Upper lobe of right lung (tissue), 1 donor: ENCODE results near the gene LARP1. TPM values are rescaled to one million over a fixed set of nuclear protein-coding genes. Genes with fewer than 3 reads are reported as not detected.

Source experiments
- ATAC-seq: fragments of 200-7000 bp; cut with Tn5 transposase; one replicate; pipeline ENCODE4 v1.9.1; 2020; ENCODE audit warnings: mild to moderate bottlenecking, moderate library complexity
- DNase-seq: peaks from one replicate; pipeline ENCODE4 v3.0.0-alpha.2; 2020
- H3K27ac ChIP-seq: fragments of 200-600 bp; one replicate; pipeline ENCODE4 v1.8.0; 2022
- H3K27me3 ChIP-seq: fragments of 200-600 bp; one replicate; pipeline ENCODE4 v1.8.0; 2022; ENCODE audit warnings: mild to moderate bottlenecking
- H3K36me3 ChIP-seq: fragments of 200-600 bp; one replicate; pipeline ENCODE4 v1.8.0; 2022
- H3K4me1 ChIP-seq: fragments of 200-600 bp; one replicate; pipeline ENCODE4 v1.8.0; 2022
- H3K4me3 ChIP-seq: fragments of 200-600 bp; one replicate; pipeline ENCODE4 v1.8.0; 2022; ENCODE audit warnings: mild to moderate bottlenecking
- H3K9me3 ChIP-seq: fragments of 200-600 bp; one replicate; pipeline ENCODE4 v1.8.0; 2022
- CTCF ChIP-seq: fragments of 200-600 bp; IDR thresholded peaks from one replicate; pipeline ENCODE4 v1.8.0; 2022; ENCODE audit warnings: antibody characterized with exemption
- intact Hi-C: fragments of 100-400 bp; cut with DNase I; formaldehyde crosslinking; loops from one replicate; pipeline ENCODE4 v1.11.0; 2022
- total RNA-seq: library from RNA; stranded (reverse); fragmentation: NEBNext Ultra II Directional; extraction: Animal tissue kit (Norgen Biotek cat#: 25700); gene quantifications from one replicate; pipeline ENCODE4 v1.2.1, GENCODE V29; 2021
- donor health status: DM: no; HTN: yes; CAD: no; lungs with severe emphysema.

Gene LARP1
- total RNA-seq, 1 donor from 2014 or later = 151 TPM

GRCh38 chr5:154768207-154768606 lies 13.0 kb downstream of the LARP1 start:
- H3K4me3 ChIP-seq = no peak overlapping the region
- DNase-seq (no peak), ATAC-seq (no peak)
- H3K36me3 ChIP-seq = no peaks in the 10 kb centered on the region
- no peaks in the 10 kb centered on the region for H3K27me3 ChIP-seq
- intact Hi-C loops = no loop called here
- TF ChIP-seq CTCF = no peak
- no peaks in the 10 kb centered on the region for H3K9me3 ChIP-seq
- H3K27ac ChIP-seq = no peak overlapping the region
- peaks cover 73% of the 10 kb centered on the region for H3K4me1 ChIP-seq

GRCh38 chr5:154770111-154770510 lies 14.9 kb downstream of the LARP1 start:
- no peaks in the 10 kb centered on the region for H3K27me3 ChIP-seq
- no peak overlapping the region for H3K4me3 ChIP-seq
- H3K27ac ChIP-seq = no peak overlapping the region
- intact Hi-C loops = no loop called here
- peak; percentile 37 for ATAC-seq
- peaks cover 66% of the 10 kb centered on the region for H3K4me1 ChIP-seq
- no peaks in the 10 kb centered on the region for H3K9me3 ChIP-seq
- no peak for TF ChIP-seq CTCF
- no peaks in the 10 kb centered on the region for H3K36me3 ChIP-seq
- no peak for DNase-seq

- DNase-seq = no peak
Observed at GRCh38 chr5:154771383-154771901, 16.3 kb downstream of the LARP1 start.

GRCh38 chr5:154773326-154773725 lies 18.1 kb downstream of the LARP1 start:
- DNase-seq (no peak), ATAC-seq (peak; percentile 44)
- intact Hi-C loops = no loop called here
- H3K4me1 ChIP-seq = peaks cover 41% of the 10 kb centered on the region
- H3K27ac ChIP-seq = no peak overlapping the region
- H3K4me3 ChIP-seq = no peak overlapping the region
- no peaks in the 10 kb centered on the region for H3K27me3 ChIP-seq
- H3K36me3 ChIP-seq = no peaks in the 10 kb centered on the region
- no peak for TF ChIP-seq CTCF
- H3K9me3 ChIP-seq = no peaks in the 10 kb centered on the region

More at GRCh38 chr5:154771383-154771901, 16.3 kb downstream of the LARP1 start:
- Histone ChIP-seq H3K4me3 (no peak overlapping the region), H3K9me3 (no peaks in the 10 kb centered on the region), H3K27me3 (no peaks in the 10 kb centered on the region), H3K4me1 (peaks cover 59% of the 10 kb centered on the region), H3K36me3 (no peaks in the 10 kb centered on the region), H3K27ac (no peak overlapping the region)
- TF ChIP-seq CTCF = no peak
- peak; percentile 39 for ATAC-seq
- intact Hi-C loops = no loop called here

- peak; percentile 34 for ATAC-seq
- peaks cover 33% of the 10 kb centered on the region for H3K4me1 ChIP-seq
- H3K27ac ChIP-seq = no peak overlapping the region
- DNase-seq = no peak
- intact Hi-C loops = no loop called here
- no peak overlapping the region for H3K4me3 ChIP-seq
- no peaks in the 10 kb centered on the region for H3K36me3 ChIP-seq
- no peak for TF ChIP-seq CTCF
- no peaks in the 10 kb centered on the region for H3K27me3 ChIP-seq
- no peaks in the 10 kb centered on the region for H3K9me3 ChIP-seq
Observed at GRCh38 chr5:154776167-154776566, 21.0 kb downstream of the LARP1 start.

- intact Hi-C loops = no loop called here
- H3K4me1 ChIP-seq = peaks cover 44% of the 10 kb centered on the region
- TF ChIP-seq CTCF = no peak
- no peaks in the 10 kb centered on the region for H3K27me3 ChIP-seq
- H3K36me3 ChIP-seq = no peaks in the 10 kb centered on the region
- no peak overlapping the region for H3K4me3 ChIP-seq
- H3K9me3 ChIP-seq = no peaks in the 10 kb centered on the region
- ATAC-seq (no peak), DNase-seq (no peak)
- H3K27ac ChIP-seq = no peak overlapping the region
Observed at GRCh38 chr5:154778534-154778933, 23.4 kb downstream of the LARP1 start.
